ENCODE data around the gene PNMA8B. TPM values are rescaled to one million over a fixed set of nuclear protein-coding genes. Genes with fewer than 3 reads are reported as not detected.

Gene PNMA8B
- total and polyA plus RNA-seq, 8 donors = 1.4 to 5.2 (median 3.9) TPM

DNA sequence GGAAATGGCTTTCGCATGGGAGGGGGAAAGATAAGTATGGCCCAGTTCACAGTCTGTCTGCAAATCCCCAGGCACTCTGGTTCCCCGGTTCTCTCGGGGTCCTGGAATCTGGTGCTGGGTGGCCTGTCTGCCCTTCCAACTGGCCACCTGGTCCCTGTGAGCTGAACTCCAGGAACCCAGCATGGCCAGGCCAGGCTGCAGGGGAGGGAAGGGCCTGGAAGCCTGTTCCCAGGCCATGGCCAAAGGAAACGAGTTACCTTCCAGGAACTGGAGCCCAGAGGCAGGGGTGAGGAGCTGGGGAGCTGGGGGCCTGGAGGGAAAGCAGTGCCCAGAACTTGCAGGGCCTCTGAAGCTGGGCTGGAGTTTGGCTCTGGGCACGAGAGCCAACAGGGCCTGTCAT lies 47.8 kb downstream of the PNMA8B start:
- no peaks in the 10 kb centered on the region for H3K36me3 ChIP-seq
- no peak overlapping the region for H3K4me3 ChIP-seq
- DNase-seq = no peak
- peaks cover 0 to 6% of the 10 kb centered on the region in 2 donors for H3K4me1 ChIP-seq
- H3K27me3 ChIP-seq = no peaks in the 10 kb centered on the region
- TF ChIP-seq, protein P1, sequence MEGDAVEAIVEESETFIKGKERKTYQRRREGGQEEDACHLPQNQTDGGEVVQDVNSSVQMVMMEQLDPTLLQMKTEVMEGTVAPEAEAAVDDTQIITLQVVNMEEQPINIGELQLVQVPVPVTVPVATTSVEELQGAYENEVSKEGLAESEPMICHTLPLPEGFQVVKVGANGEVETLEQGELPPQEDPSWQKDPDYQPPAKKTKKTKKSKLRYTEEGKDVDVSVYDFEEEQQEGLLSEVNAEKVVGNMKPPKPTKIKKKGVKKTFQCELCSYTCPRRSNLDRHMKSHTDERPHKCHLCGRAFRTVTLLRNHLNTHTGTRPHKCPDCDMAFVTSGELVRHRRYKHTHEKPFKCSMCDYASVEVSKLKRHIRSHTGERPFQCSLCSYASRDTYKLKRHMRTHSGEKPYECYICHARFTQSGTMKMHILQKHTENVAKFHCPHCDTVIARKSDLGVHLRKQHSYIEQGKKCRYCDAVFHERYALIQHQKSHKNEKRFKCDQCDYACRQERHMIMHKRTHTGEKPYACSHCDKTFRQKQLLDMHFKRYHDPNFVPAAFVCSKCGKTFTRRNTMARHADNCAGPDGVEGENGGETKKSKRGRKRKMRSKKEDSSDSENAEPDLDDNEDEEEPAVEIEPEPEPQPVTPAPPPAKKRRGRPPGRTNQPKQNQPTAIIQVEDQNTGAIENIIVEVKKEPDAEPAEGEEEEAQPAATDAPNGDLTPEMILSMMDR (IDR thresholded peaks at IDR 0.05) = no peak
- H3K9me3 ChIP-seq = no peaks in the 10 kb centered on the region
- intact Hi-C loops (cut with DNase I) = no loop called here
- no peak overlapping the region for H3K27ac ChIP-seq
- ATAC-seq = no peak

DNA sequence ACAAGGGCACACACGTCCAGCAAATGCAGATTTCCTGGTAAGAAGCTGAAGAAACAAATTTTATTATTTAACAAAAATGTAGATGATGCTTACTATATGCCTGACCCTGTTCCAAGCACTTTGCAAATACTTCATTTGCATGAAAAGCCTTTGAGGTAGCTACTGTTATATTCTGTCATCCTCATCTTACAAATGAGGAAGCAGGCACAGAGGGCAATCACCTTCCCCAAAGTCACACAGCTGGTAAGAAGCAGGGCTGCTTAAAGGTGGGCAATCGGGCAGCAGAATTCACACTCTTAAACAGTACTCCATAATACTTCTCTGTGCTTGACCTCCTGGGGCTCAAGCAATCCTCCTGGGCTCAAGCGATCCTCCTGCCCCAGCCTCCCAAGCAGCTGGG lies 48.7 kb downstream of the PNMA8B start:
- DNase-seq (no peak), ATAC-seq (no peak)
- no peaks in the 10 kb centered on the region for H3K36me3 ChIP-seq
- no peaks in the 10 kb centered on the region for H3K9me3 ChIP-seq
- H3K27ac ChIP-seq = no peak overlapping the region
- H3K4me1 ChIP-seq = peaks cover 0 to 11% of the 10 kb centered on the region in 2 donors
- TF ChIP-seq, protein P1 (IDR thresholded peaks at IDR 0.05) = no peak
- H3K27me3 ChIP-seq = no peaks in the 10 kb centered on the region
- no peak overlapping the region for H3K4me3 ChIP-seq
- intact Hi-C loops (cut with DNase I) = no loop called here

DNA sequence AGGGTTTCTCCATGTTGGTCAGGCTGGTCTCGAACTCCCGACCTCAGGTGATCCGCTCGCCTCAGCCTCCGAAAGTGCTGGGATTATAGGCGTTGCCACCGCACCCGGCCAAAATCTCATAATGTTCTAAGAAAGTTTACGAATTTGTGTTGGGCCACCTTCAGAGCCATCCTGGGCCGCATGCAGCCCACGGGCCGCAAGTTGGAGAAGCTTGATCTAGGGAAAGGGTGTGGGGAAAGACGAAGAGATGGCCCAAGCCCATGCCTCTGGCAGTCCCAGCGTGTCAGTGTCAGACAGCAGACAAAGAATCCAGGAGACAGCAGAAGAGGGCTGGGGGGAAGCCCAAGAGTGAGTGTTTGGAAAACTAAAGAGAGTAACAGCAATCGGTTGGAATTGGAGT lies 49.6 kb downstream of the PNMA8B start:
- Histone ChIP-seq H3K27ac (no peak overlapping the region), H3K4me3 (no peak overlapping the region), H3K27me3 (no peaks in the 10 kb centered on the region), H3K9me3 (no peaks in the 10 kb centered on the region), H3K4me1 (peaks cover 0 to 11% of the 10 kb centered on the region in 2 donors), H3K36me3 (no peaks in the 10 kb centered on the region)
- no peak for ATAC-seq
- TF ChIP-seq, protein P1 (IDR thresholded peaks at IDR 0.05) = no peak
- no peak for DNase-seq
- intact Hi-C loops (cut with DNase I) = no loop called here

DNA sequence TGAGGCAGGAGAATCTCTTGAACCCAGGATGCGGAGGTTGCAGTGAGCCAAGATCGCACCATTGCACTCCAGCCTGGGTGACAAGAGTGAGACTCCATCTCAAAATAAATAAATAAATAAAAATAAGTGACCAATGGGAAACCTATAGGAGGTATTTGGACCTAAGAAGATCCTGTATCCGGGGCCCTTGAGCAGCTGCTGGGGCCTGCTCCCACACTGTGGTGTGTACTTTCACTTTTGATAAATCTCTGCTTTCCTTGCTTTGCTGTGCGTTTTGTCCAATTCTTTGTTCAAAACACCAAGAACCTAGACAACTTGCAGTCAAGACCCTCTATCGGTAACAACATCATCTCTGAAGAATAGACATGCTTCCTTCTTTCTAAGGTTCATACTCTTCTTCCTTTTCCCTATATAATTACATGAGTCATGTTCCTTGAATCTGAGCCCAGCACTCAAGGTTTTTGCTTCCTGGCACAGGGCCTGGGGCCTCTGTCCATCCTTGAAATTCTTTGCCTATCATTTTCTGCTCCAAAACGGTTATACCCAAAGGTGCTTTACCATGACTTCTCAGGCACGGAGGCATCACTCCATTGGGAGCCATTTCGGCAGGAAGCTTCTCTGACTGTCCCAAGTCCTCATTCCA lies 52.7 kb downstream of the PNMA8B start:
- DNase-seq (peak in 1 of 4 donors; percentile 35), ATAC-seq (peak; percentile 66)
- Histone ChIP-seq H3K4me3 (no peak overlapping the region), H3K27me3 (no peaks in the 10 kb centered on the region), H3K4me1 (peaks cover 0 to 11% of the 10 kb centered on the region in 2 donors), H3K36me3 (no peaks in the 10 kb centered on the region), H3K27ac (no peak overlapping the region), H3K9me3 (no peaks in the 10 kb centered on the region)
- intact Hi-C loops (cut with DNase I) = no loop called here
- TF ChIP-seq, protein P1 (IDR thresholded peaks at IDR 0.05) = no peak

DNA sequence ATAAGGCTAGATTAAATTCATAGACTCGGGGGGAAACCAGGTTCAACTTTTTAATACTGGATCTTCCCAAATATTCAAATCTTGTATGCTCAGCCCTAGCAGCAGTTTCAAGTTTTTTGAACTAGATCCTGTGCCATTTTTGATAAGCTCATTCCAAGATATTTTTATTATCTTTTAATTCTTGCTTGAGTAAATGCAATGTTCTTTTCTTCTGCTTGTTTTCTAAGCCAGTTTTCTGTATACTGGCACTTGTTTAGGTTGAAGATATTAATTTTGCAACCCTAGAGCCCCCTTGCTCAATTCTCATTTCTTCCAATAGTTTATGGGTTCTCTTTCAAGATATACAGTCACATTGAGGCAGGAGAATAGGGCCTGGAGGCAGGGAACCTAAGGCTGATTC lies 53.8 kb downstream of the PNMA8B start:
- intact Hi-C loops (cut with DNase I) = no loop called here
- DNase-seq (peak in 2 of 4 donors; percentile 76 to 80), ATAC-seq (no peak)
- Histone ChIP-seq H3K27ac (no peak overlapping the region), H3K27me3 (no peaks in the 10 kb centered on the region), H3K4me3 (no peak overlapping the region), H3K9me3 (no peaks in the 10 kb centered on the region), H3K4me1 (peaks cover 0 to 11% of the 10 kb centered on the region in 2 donors), H3K36me3 (no peaks in the 10 kb centered on the region)
- TF ChIP-seq, protein P1 (IDR thresholded peaks at IDR 0.05) = no peak

Other genes starting within 250 kb of the PNMA8B start
- 10 to 100 TPM; 15.9 to 30.1 TPM for gene HIF3A, start 198.8 kb downstream of the PNMA8B start, total RNA-seq
- 100 to 1,000 TPM; 141 to 218 (median 198) TPM for gene HIF3A, start 198.8 kb downstream of the PNMA8B start, polyA plus RNA-seq (ENCODE audit: insufficient read length in 6 of 6)
- 10 to 100 TPM; 52.6 to 55.7 TPM for gene PPP5C, start 148.8 kb downstream of the PNMA8B start, total RNA-seq
- gene PPP5C, start 148.8 kb downstream of the PNMA8B start, polyA plus RNA-seq (ENCODE audit: insufficient read length in 6 of 6) = 100 to 1,000 TPM in 2 of 6 donors, 10 to 100 TPM in 4; 97.2 to 114 (median 99.2) TPM
- gene CCDC8, start 82.3 kb downstream of the PNMA8B start, total RNA-seq = 10 to 100 TPM; 11.8 to 15.5 TPM
- 10 to 100 TPM; 41.1 to 59.7 (median 51.6) TPM for gene CCDC8, start 82.3 kb downstream of the PNMA8B start, polyA plus RNA-seq (ENCODE audit: insufficient read length in 6 of 6)
- under 1 TPM; 0.09 to 0.16 TPM for gene PNMA8C, start 66.9 kb downstream of the PNMA8B start, total RNA-seq
- 1 to 10 TPM in 1 of 6 donors, under 1 TPM in 5; 0.24 to 1.5 (median 0.54) TPM for gene PNMA8C, start 66.9 kb downstream of the PNMA8B start, polyA plus RNA-seq (ENCODE audit: insufficient read length in 6 of 6)
- 1 to 10 TPM; 1.5 to 3.8 TPM for gene PNMA8A, start 24.3 kb downstream of the PNMA8B start, total RNA-seq
- 10 to 100 TPM; 12.7 to 17.2 (median 14.2) TPM for gene PNMA8A, start 24.3 kb downstream of the PNMA8B start, polyA plus RNA-seq (ENCODE audit: insufficient read length in 6 of 6)
- gene CALM3, start 105.5 kb upstream of the PNMA8B start, total RNA-seq = 100 to 1,000 TPM; 178 to 225 TPM
- 100 to 1,000 TPM; 337 to 478 (median 359) TPM for gene CALM3, start 105.5 kb upstream of the PNMA8B start, polyA plus RNA-seq (ENCODE audit: insufficient read length in 6 of 6)
- 10 to 100 TPM in 1 of 2 donors, 1 to 10 TPM in 1; 9.8 to 12.1 TPM for gene PTGIR, start 129.2 kb upstream of the PNMA8B start, total RNA-seq
- gene PTGIR, start 129.2 kb upstream of the PNMA8B start, polyA plus RNA-seq (ENCODE audit: insufficient read length in 6 of 6) = 10 to 100 TPM in 4 of 6 donors, 1 to 10 TPM in 2; 9.2 to 14.1 (median 12.0) TPM
- gene GNG8, start 140.3 kb upstream of the PNMA8B start, total RNA-seq = not detected
- gene GNG8, start 140.3 kb upstream of the PNMA8B start, polyA plus RNA-seq (ENCODE audit: insufficient read length in 6 of 6) = 10 to 100 TPM in 2 of 6 donors, 1 to 10 TPM in 4; 5.8 to 16.0 (median 8.9) TPM
- gene DACT3, start 165.3 kb upstream of the PNMA8B start, total RNA-seq = 10 to 100 TPM in 1 of 2 donors, 1 to 10 TPM in 1; 6.6 to 15.0 TPM
- 10 to 100 TPM; 37.6 to 53.4 (median 45.4) TPM for gene DACT3, start 165.3 kb upstream of the PNMA8B start, polyA plus RNA-seq (ENCODE audit: insufficient read length in 6 of 6)
- gene PRKD2, start 221.2 kb upstream of the PNMA8B start, total RNA-seq = 10 to 100 TPM; 37.8 to 48.5 TPM
- gene PRKD2, start 221.2 kb upstream of the PNMA8B start, polyA plus RNA-seq (ENCODE audit: insufficient read length in 6 of 6) = 10 to 100 TPM; 51.3 to 61.4 (median 55.7) TPM